ENCODE results near the gene CCDC73.

Gene CCDC73

GRCh38 chr11:32583459-32584271, 210.8 kb downstream of the CCDC73 start, which contains the start of gene EIF3M:
Gene EIF3M, plus strand, starts transcription at chr11:32583831. Its CDS starts 57 bp downstream, at chr11:32583888.
- DNase-seq: peak; percentile 95 to 96

- DNase-seq: no peak
Observed at GRCh38 chr11:32581556-32581955, 212.9 kb downstream of the CCDC73 start.

- no peak for DNase-seq
Observed at GRCh38 chr11:32580967-32581366, 213.5 kb downstream of the CCDC73 start.

- DNase-seq: no peak
Observed at GRCh38 chr11:32576456-32576855, 218.0 kb downstream of the CCDC73 start.

- DNase-seq: no peak
Observed at GRCh38 chr11:32575070-32575469, 219.4 kb downstream of the CCDC73 start.

- DNase-seq: no peak
Observed at GRCh38 chr11:32574421-32574820, 220.0 kb downstream of the CCDC73 start.

GRCh38 chr11:32573228-32573627, 221.2 kb downstream of the CCDC73 start:
- no peak for DNase-seq

- no peak for DNase-seq
Observed at GRCh38 chr11:32571039-32571438, 223.4 kb downstream of the CCDC73 start.

GRCh38 chr11:32569313-32569881, 225.1 kb downstream of the CCDC73 start:
- DNase-seq: no peak

- no peak for DNase-seq
Observed at GRCh38 chr11:32567154-32567553, 227.3 kb downstream of the CCDC73 start.

GRCh38 chr11:32566517-32566916, 227.9 kb downstream of the CCDC73 start:
- DNase-seq: no peak

GRCh38 chr11:32563600-32563959, 230.9 kb downstream of the CCDC73 start:
- DNase-seq: no peak

GRCh38 chr11:32562839-32563599, 231.4 kb downstream of the CCDC73 start:
- DNase-seq: no peak

- no peak for DNase-seq
Observed at GRCh38 chr11:32561835-32562234, 232.6 kb downstream of the CCDC73 start.

- DNase-seq: no peak
Observed at GRCh38 chr11:32555895-32556294, 238.6 kb downstream of the CCDC73 start.

GRCh38 chr11:32555091-32555490, 239.4 kb downstream of the CCDC73 start:
- DNase-seq: no peak

Data from activated CD4-positive, alpha-beta T cell treated with anti-CD3 and anti-CD28 coated beads, Interleukin-2, amount 50 U/mL, for 48 hours (primary cell).